K562 (cell line): ENCODE results near the gene SLIT1.

Source experiments
- ATF1 ChIP-seq, 2 experiments: fragments of 450-650 bp in 1 of 2; IDR thresholded peaks; 2 replicates each; pipeline ENCODE4 v1.6.1; 2016; ENCODE audit warnings: missing compliant biosample characterization in 1 of 2, missing genetic modification characterization in 1 of 2
- DDX20 ChIP-seq: fragments of 450-650 bp; IDR thresholded peaks from 2 replicates; pipeline ENCODE4 v1.6.1; 2016; ENCODE audit warnings: missing genetic modification characterization, low read depth, mild to moderate bottlenecking, missing compliant biosample characterization, moderate library complexity
- FOSL1 ChIP-seq: fragments of 200-800 bp; sonication (Bioruptor generic); conservative IDR thresholded peaks from 2 replicates; pipeline ENCODE4 v1.6.1; 2016; ENCODE audit warnings: missing genetic modification characterization, missing compliant biosample characterization
- HDAC1 ChIP-seq, 2 experiments: fragments of 450-650 bp; IDR thresholded peaks; 2 replicates each; pipeline ENCODE4 v1.6.1; 2016 to 2017; ENCODE audit warnings: inconsistent platforms in 1 of 2, mild to moderate bottlenecking in 1 of 2, moderate library complexity in 1 of 2
- KLF1 ChIP-seq: fragments of 450-650 bp; IDR thresholded peaks from 2 replicates; pipeline ENCODE4 v1.6.1; 2016; ENCODE audit warnings: missing genetic modification characterization, missing compliant biosample characterization
- MIER1 ChIP-seq: fragments of 450-650 bp; IDR thresholded peaks from 2 replicates; pipeline ENCODE4 v1.6.1; 2016; ENCODE audit warnings: antibody characterized with exemption, mild to moderate bottlenecking, low read depth
- NBN ChIP-seq: fragments of 450-650 bp; IDR thresholded peaks from 2 replicates; pipeline ENCODE4 v1.6.1; 2016; ENCODE audit warnings: low read depth, mild to moderate bottlenecking
- POLR2A ChIP-seq: fragments of 450-650 bp; conservative IDR thresholded peaks from 2 replicates; pipeline ENCODE4 v1.6.1; 2016
- POLR2H ChIP-seq: IDR thresholded peaks from 2 replicates; pipeline ENCODE4 v1.6.1; 2016; ENCODE audit warnings: missing genetic modification characterization, low read depth, mild to moderate bottlenecking, control low read depth, missing compliant biosample characterization, moderate library complexity
- RFX1 ChIP-seq: fragments of 450-650 bp; IDR thresholded peaks from 2 replicates; pipeline ENCODE4 v1.6.1; 2016; ENCODE audit warnings: mild to moderate bottlenecking, moderate library complexity
- TOE1 ChIP-seq, 2 experiments: fragments of 450-650 bp in 1 of 2; sonication (generic) in 1 of 2; formaldehyde crosslinking in 1 of 2; IDR thresholded peaks; 2 replicates each; pipeline versions ENCODE4 v1.7.1 to v1.8.0; 2016 to 2022; ENCODE audit warnings: borderline replicate concordance in 2 of 2, mild to moderate bottlenecking in 2 of 2, antibody characterized with exemption in 1 of 2, inconsistent platforms in 1 of 2, low read depth in 1 of 2, missing genetic modification reagents in 1 of 2, moderate library complexity in 1 of 2

GRCh38 chr10:96978621-96979154 is 207.1 kb downstream of the SLIT1 start:
- no peak for TF ChIP-seq HDAC1 (IDR thresholded peaks at IDR 0.05)
- TF ChIP-seq DDX20 (tag): no peak
- no peak for TF ChIP-seq KLF1 (tag)
- no peak for TF ChIP-seq NBN
- TF ChIP-seq FOSL1 (tag): no peak
- no peak for TF ChIP-seq TOE1 (IDR thresholded peaks at IDR 0.05; ENCODE audit: borderline replicate concordance)
- TF ChIP-seq TOE1 (CRISPR knock-in tag; IDR thresholded peaks at IDR 0.05; ENCODE audit: borderline replicate concordance, low read depth): no peak
- no peak for TF ChIP-seq ATF1 (CRISPR knock-in tag; IDR thresholded peaks at IDR 0.05)
- no peak for TF ChIP-seq ATF1 (tag; IDR thresholded peaks at IDR 0.05)
- no peak for TF ChIP-seq POLR2A
- TF ChIP-seq POLR2H: no peak
- no peak for TF ChIP-seq RFX1
- no peak for TF ChIP-seq MIER1
